Stimulated activated naive B cell treated with anti-CD40 and anti-IgM and Interleukin-4, amounts not matched to agents 10 μg/mL and 1 μg/mL and 100 μg/mL, for 72 hours (primary cell): ENCODE data around the gene ACSM3.

ENCODE experiments used
- ATAC-seq, 2 donors: fragments of 150-1000 bp; cut with Tn5 transposase; replicated peaks; 2 replicates each; pipeline ENCODE4 v1.10.0; 2021; ENCODE audit warnings: moderate library complexity in 1 of 2
- DNase-seq: peaks from one replicate; pipeline ENCODE4 v3.0.0; 2021
- H3K27ac Mint-ChIP-seq: one replicate; pipeline ENCODE4 v1.8.0; 2022; ENCODE audit warnings: mild to moderate bottlenecking, mixed read lengths
- H3K27me3 Mint-ChIP-seq, 2 donors: one replicate each; pipeline ENCODE4 v1.8.0; 2022; ENCODE audit warnings: mixed read lengths in 2 of 2
- H3K36me3 Mint-ChIP-seq, 2 donors: one replicate each; pipeline ENCODE4 v1.8.0; 2022; ENCODE audit warnings: mixed read lengths in 2 of 2, mild to moderate bottlenecking in 1 of 2
- H3K4me1 Mint-ChIP-seq, 2 donors: one replicate each; pipeline ENCODE4 v1.8.0; 2022; ENCODE audit warnings: mixed read lengths in 2 of 2, mild to moderate bottlenecking in 1 of 2
- H3K4me3 Mint-ChIP-seq, 2 donors: one replicate each; pipeline ENCODE4 v1.8.0; 2022; ENCODE audit warnings: mild to moderate bottlenecking in 2 of 2, mixed read lengths in 2 of 2, moderate library complexity in 1 of 2
- H3K9me3 Mint-ChIP-seq, 2 donors: one replicate each; pipeline ENCODE4 v1.8.0; 2022; ENCODE audit warnings: mixed read lengths in 2 of 2, mild to moderate bottlenecking in 1 of 2

ACSM3 gene

GRCh38 chr16:20838240-20838639, 74.4 kb downstream of the ACSM3 start:
- Mint-ChIP-seq H3K4me1 (peaks cover 9 to 10% of the 10 kb centered on the region in 2 donors), H3K4me3 (no peak overlapping the region), H3K36me3 (peaks cover 18 to 21% of the 10 kb centered on the region in 2 donors), H3K27me3 (no peaks in the 10 kb centered on the region), H3K9me3 (peaks cover 6 to 9% of the 10 kb centered on the region in 2 donors), H3K27ac (no peak overlapping the region)
- no peak for ATAC-seq
- no peak for DNase-seq

DNA sequence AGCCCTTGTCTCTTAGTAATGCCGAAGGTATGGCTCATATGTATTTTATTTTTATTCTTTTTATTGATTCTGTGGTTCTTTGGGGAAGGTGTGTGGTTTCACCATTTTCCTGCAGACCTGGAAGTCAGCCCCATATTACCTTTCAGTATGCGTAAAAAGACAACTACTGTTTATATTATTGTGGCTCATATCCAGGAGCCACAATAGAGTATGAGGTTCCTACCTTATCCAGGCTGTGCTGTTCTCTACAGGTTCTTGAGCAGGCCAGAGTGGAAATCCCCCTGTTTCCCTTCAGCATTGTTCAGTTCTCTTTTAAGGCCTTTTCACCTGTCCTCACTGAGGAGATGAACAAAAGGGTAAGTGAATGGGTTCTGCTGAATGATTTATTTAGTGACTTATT, 75.7 kb downstream of the ACSM3 start:
- H3K36me3 Mint-ChIP-seq = peaks cover 17 to 19% of the 10 kb centered on the region in 2 donors
- H3K4me3 Mint-ChIP-seq = no peak overlapping the region
- H3K9me3 Mint-ChIP-seq = peaks cover 6 to 8% of the 10 kb centered on the region in 2 donors
- H3K27ac Mint-ChIP-seq = no peak overlapping the region
- peaks cover 10 to 11% of the 10 kb centered on the region in 2 donors for H3K4me1 Mint-ChIP-seq
- H3K27me3 Mint-ChIP-seq = no peaks in the 10 kb centered on the region
- ATAC-seq (no peak), DNase-seq (no peak)

GRCh38 chr16:20844054-20844453, 80.2 kb downstream of the ACSM3 start:
- ATAC-seq (no peak), DNase-seq (no peak)
- Mint-ChIP-seq H3K27me3 (no peaks in the 10 kb centered on the region), H3K27ac (no peak overlapping the region), H3K36me3 (peaks cover 0 to 2% of the 10 kb centered on the region in 2 donors), H3K4me3 (no peak overlapping the region), H3K9me3 (no peaks in the 10 kb centered on the region), H3K4me1 (peaks cover under 1 to 3% of the 10 kb centered on the region in 2 donors)

DNA sequence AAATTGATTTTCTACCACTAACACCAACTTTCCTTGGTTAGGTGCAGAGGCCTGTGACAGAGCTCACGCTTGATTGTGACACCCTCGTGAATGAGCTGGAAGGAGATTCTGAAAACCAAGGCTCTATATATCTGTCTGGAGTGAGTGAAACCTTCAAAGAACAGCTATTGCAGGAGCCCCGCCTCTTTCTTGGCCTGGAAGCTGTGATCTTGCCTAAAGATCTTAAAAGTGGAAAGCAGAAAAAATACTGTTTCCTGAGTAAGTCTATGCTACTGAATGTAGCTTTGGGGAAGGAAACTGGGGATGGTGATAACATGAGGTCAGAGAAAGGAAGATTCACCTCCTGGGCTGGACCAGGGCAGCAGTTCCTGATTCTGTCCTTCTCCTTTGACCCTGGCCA, 80.8 kb downstream of the ACSM3 start:
- no peak overlapping the region for H3K4me3 Mint-ChIP-seq
- H3K27me3 Mint-ChIP-seq = no peaks in the 10 kb centered on the region
- no peak overlapping the region for H3K27ac Mint-ChIP-seq
- H3K4me1 Mint-ChIP-seq = peaks cover 0 to 3% of the 10 kb centered on the region in 2 donors
- ATAC-seq (no peak), DNase-seq (no peak)
- H3K9me3 Mint-ChIP-seq = no peaks in the 10 kb centered on the region
- H3K36me3 Mint-ChIP-seq = peaks cover 0 to 2% of the 10 kb centered on the region in 2 donors

GRCh38 chr16:20846030-20846429, 82.2 kb downstream of the ACSM3 start:
- H3K27ac Mint-ChIP-seq = no peak overlapping the region

DNA sequence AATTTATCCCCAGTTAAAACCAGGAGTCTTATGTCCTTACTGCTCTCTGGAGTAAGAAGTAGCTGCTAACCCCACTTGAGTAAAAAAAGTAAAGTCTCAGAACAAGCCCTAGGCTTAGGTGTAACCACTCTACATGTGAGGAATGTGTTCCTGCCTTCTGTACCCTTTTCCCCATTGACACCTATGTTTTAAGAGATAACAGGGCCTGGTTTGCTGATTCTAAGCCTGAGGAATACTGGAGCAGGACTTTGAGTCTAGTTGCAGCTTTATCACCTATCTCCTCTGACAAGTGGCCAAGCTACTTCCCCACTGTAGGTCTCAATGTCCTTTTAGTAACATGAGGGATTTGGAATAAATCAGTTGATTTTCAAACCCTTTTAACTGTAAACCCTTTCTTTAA, 82.7 kb downstream of the ACSM3 start:
- Mint-ChIP-seq H3K4me1 (peaks cover 2 to 6% of the 10 kb centered on the region in 2 donors), H3K27me3 (no peaks in the 10 kb centered on the region), H3K36me3 (peaks cover 0 to 2% of the 10 kb centered on the region in 2 donors), H3K4me3 (no peak overlapping the region), H3K27ac (no peak overlapping the region), H3K9me3 (no peaks in the 10 kb centered on the region)
- DNase-seq (no peak), ATAC-seq (no peak)

More at GRCh38 chr16:20846030-20846429, 82.2 kb downstream of the ACSM3 start:
- H3K27me3 Mint-ChIP-seq = no peaks in the 10 kb centered on the region
- H3K9me3 Mint-ChIP-seq = no peaks in the 10 kb centered on the region
- peaks cover 2 to 6% of the 10 kb centered on the region in 2 donors for H3K4me1 Mint-ChIP-seq
- H3K4me3 Mint-ChIP-seq = no peak overlapping the region
- ATAC-seq (no peak), DNase-seq (no peak)
- peaks cover 0 to 2% of the 10 kb centered on the region in 2 donors for H3K36me3 Mint-ChIP-seq
